ENCODE measurements around the gene CLEC16A.
"Not testable (repeated sequence)": the region's sequence is repeated elsewhere in the genome, so short reads cannot be mapped to it uniquely, and the experiment has no call there.

The CLEC16A gene

GRCh38 chr16:10944249-10945064, at the start of gene CLEC16A:
Gene CLEC16A, plus strand, starts transcription at chr16:10944564. Its CDS starts 154 bp downstream, at chr16:10944718.
- DNase-seq, result peak; percentile 94

- peak; percentile 40 for DNase-seq
These were observed 49.1 kb upstream of the CLEC16A start for GRCh38 chr16:10895053-10895946.

- no peak for DNase-seq
These were observed 48.2 kb upstream of the CLEC16A start for GRCh38 chr16:10896165-10896564.

GRCh38 chr16:10896723-10897122, 47.6 kb upstream of the CLEC16A start:
- DNase-seq, result no peak

GRCh38 chr16:10897134-10897533, 47.2 kb upstream of the CLEC16A start:
- DNase-seq, result no peak

- DNase-seq, result no peak
These were observed 41.4 kb upstream of the CLEC16A start for GRCh38 chr16:10902999-10903398.

GRCh38 chr16:10906482-10906881, 37.9 kb upstream of the CLEC16A start:
- no peak for DNase-seq

- no peak for DNase-seq
These were observed 37.2 kb upstream of the CLEC16A start for GRCh38 chr16:10906914-10907756.

GRCh38 chr16:10907757-10908045, 36.7 kb upstream of the CLEC16A start:
- no peak for DNase-seq

GRCh38 chr16:10911267-10911666, 33.1 kb upstream of the CLEC16A start:
- DNase-seq, result no peak

GRCh38 chr16:10916534-10916933, 27.8 kb upstream of the CLEC16A start:
- DNase-seq, result no peak

- DNase-seq, result peak; percentile 91
These were observed 25.9 kb upstream of the CLEC16A start for GRCh38 chr16:10918294-10919002.

GRCh38 chr16:10919003-10919351, 25.4 kb upstream of the CLEC16A start:
- DNase-seq, result no peak

- DNase-seq, result no peak
These were observed 23.5 kb upstream of the CLEC16A start for GRCh38 chr16:10920726-10921427.

GRCh38 chr16:10921536-10922327, 22.6 kb upstream of the CLEC16A start:
- DNase-seq, result no peak

- no peak for DNase-seq
These were observed 21.8 kb upstream of the CLEC16A start for GRCh38 chr16:10922328-10923145.

- no peak for DNase-seq
These were observed 21.2 kb upstream of the CLEC16A start for GRCh38 chr16:10923146-10923649.

- DNase-seq, result no peak
These were observed 20.6 kb upstream of the CLEC16A start for GRCh38 chr16:10923650-10924214.

GRCh38 chr16:10925285-10925684, 19.1 kb upstream of the CLEC16A start:
- not testable (repeated sequence) for DNase-seq

- DNase-seq, result no peak
These were observed 18.3 kb upstream of the CLEC16A start for GRCh38 chr16:10926094-10926493.
